Measurements from ENCODE around the gene CARD10. TPM values are rescaled to one million over a fixed set of nuclear protein-coding genes. Genes with fewer than 3 reads are reported as not detected.
A peak's percentile ranks its signal among the peaks of the same experiment; 100 is the strongest.

The CARD10 gene
- total and polyA plus RNA-seq, 2 of the 13 experiments (the other 11 are each of a cell fraction or from before 2014, with no cell fraction given): 35.2 to 55.8 TPM

- TF ChIP-seq, protein P1, sequence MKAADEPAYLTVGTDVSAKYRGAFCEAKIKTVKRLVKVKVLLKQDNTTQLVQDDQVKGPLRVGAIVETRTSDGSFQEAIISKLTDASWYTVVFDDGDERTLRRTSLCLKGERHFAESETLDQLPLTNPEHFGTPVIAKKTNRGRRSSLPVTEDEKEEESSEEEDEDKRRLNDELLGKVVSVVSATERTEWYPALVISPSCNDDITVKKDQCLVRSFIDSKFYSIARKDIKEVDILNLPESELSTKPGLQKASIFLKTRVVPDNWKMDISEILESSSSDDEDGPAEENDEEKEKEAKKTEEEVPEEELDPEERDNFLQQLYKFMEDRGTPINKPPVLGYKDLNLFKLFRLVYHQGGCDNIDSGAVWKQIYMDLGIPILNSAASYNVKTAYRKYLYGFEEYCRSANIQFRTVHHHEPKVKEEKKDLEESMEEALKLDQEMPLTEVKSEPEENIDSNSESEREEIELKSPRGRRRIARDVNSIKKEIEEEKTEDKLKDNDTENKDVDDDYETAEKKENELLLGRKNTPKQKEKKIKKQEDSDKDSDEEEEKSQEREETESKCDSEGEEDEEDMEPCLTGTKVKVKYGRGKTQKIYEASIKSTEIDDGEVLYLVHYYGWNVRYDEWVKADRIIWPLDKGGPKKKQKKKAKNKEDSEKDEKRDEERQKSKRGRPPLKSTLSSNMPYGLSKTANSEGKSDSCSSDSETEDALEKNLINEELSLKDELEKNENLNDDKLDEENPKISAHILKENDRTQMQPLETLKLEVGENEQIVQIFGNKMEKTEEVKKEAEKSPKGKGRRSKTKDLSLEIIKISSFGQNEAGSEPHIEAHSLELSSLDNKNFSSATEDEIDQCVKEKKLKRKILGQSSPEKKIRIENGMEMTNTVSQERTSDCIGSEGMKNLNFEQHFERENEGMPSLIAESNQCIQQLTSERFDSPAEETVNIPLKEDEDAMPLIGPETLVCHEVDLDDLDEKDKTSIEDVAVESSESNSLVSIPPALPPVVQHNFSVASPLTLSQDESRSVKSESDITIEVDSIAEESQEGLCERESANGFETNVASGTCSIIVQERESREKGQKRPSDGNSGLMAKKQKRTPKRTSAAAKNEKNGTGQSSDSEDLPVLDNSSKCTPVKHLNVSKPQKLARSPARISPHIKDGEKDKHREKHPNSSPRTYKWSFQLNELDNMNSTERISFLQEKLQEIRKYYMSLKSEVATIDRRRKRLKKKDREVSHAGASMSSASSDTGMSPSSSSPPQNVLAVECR (CRISPR knock-in tag; IDR thresholded peaks at IDR 0.05; ENCODE audit: borderline replicate concordance): no peak; the same call in 1 of the 2 replicates
- TF ChIP-seq ZNF274 (CRISPR knock-in tag; IDR thresholded peaks at IDR 0.05): no peak
- TF ChIP-seq RNF2 (conservative IDR thresholded peaks at IDR 0.05; ENCODE audit: low read depth): 0 out of 2 replicates have a peak, but pooled peaks have one; percentile 16
- no peak for TF ChIP-seq MAZ (IDR thresholded peaks at IDR 0.05; ENCODE audit: borderline replicate concordance, low read depth, low read length)
- TF ChIP-seq MAZ (CRISPR knock-in tag; IDR thresholded peaks at IDR 0.05; ENCODE audit: low read depth): peak; percentile 47; the same call in 1 of the 2 replicates
- 0 out of 2 replicates have a peak, but pooled peaks have one; percentile 31 for TF ChIP-seq SPEN (CRISPR knock-in tag; IDR thresholded peaks at IDR 0.05; ENCODE audit: low read depth)
- TF ChIP-seq ZNF350 (CRISPR knock-in tag; IDR thresholded peaks at IDR 0.05; ENCODE audit: borderline replicate concordance, low read depth): peak; percentile 56; the same call in 1 of the 2 replicates
- TF ChIP-seq ZFP41 (CRISPR knock-in tag; IDR thresholded peaks at IDR 0.05; ENCODE audit: borderline replicate concordance): no peak
- TF ChIP-seq ZNF264 (CRISPR knock-in tag; IDR thresholded peaks at IDR 0.05): no peak
- TF ChIP-seq ZNF382 (CRISPR knock-in tag; IDR thresholded peaks at IDR 0.05; ENCODE audit: borderline replicate concordance): no peak
- TF ChIP-seq ZBTB4 (CRISPR knock-in tag; IDR thresholded peaks at IDR 0.05; ENCODE audit: borderline replicate concordance): no peak
- no peak for TF ChIP-seq ZNF451 (CRISPR knock-in tag; IDR thresholded peaks at IDR 0.05)
- TF ChIP-seq DMAP1 (CRISPR knock-in tag; IDR thresholded peaks at IDR 0.05): 0 out of 2 replicates have a peak, but pooled peaks have one; percentile 32
- TF ChIP-seq ZBTB26 (CRISPR knock-in tag; IDR thresholded peaks at IDR 0.05; ENCODE audit: borderline replicate concordance): no peak
- no peak for TF ChIP-seq SALL2 (CRISPR knock-in tag; IDR thresholded peaks at IDR 0.05)
- no peak for TF ChIP-seq HNRNPH1 (optimal IDR thresholded peaks at IDR 0.05; ENCODE audit: low read depth, low read length)
- no peak for TF ChIP-seq HNRNPLL (IDR thresholded peaks at IDR 0.05; ENCODE audit: low read depth, low read length, poor library complexity, severe bottlenecking)
- TF ChIP-seq NCOR1 (IDR thresholded peaks at IDR 0.05; ENCODE audit: borderline replicate concordance, low read length): no peak
- no peak for TF ChIP-seq MYNN (CRISPR knock-in tag; IDR thresholded peaks at IDR 0.05; ENCODE audit: low read depth)
- no peak for TF ChIP-seq ZNF737 (CRISPR knock-in tag; IDR thresholded peaks at IDR 0.05; ENCODE audit: borderline replicate concordance)
- peak; percentile 86; the same call in 1 of the 2 replicates for TF ChIP-seq HMG20A (CRISPR knock-in tag; IDR thresholded peaks at IDR 0.05; ENCODE audit: borderline replicate concordance)
Measured at GRCh38 chr22:37454857-37455686, 64.1 kb downstream of the CARD10 start (continued).

Measured in HepG2 (cell line).